Endothelial cell of umbilical vein (primary cell): ENCODE measurements around the gene KRT71. TPM values are rescaled to one million over a fixed set of nuclear protein-coding genes. Genes with fewer than 3 reads are reported as not detected.

Source experiments
- BruUV-seq: library from RNA; stranded (reverse); fragments of 400-500 nt; replicated peaks from 2 replicates; lab custom pipeline; 2021; lab: Mats Ljungman, UMichigan
- CTCF ChIA-PET: fragments of 300-600, 350-600 bp; sonication (Branson Sonifier 250); formaldehyde crosslinking; loops from one replicate; lab custom pipeline; 2021; ENCODE audit warnings: antibody characterized with exemption, inconsistent platforms; lab: Charles Lee
- POLR2A ChIA-PET: fragments of 300-600, 350-600 bp; sonication (Branson Sonifier 250); formaldehyde crosslinking; loops from one replicate; lab custom pipeline; 2021; ENCODE audit warnings: antibody characterized with exemption, inconsistent platforms; lab: Charles Lee
- DNase-seq: peaks from one replicate; pipeline ENCODE4 v3.0.0-alpha.2; 2011; ENCODE audit warnings: low read depth, low spot score
- FAIRE-seq: peaks from 2 replicates; lab custom pipeline; 2011; peaks lifted over from hg19 to GRCh38; lab: Jason Lieb, UNC
- H2AFZ ChIP-seq: 2 replicates; pipeline ENCODE4 v1.6.0; 2012; ENCODE audit warnings: low read depth, low read length, control low read depth, inconsistent platforms
- H3K27ac ChIP-seq: 2 replicates; pipeline ENCODE4 v1.5.1; 2011; ENCODE audit warnings: low read depth, mild to moderate bottlenecking, control low read depth, low read length, moderate library complexity; ENCODE audit not compliant: insufficient read depth
- H3K27me3 ChIP-seq, 2 experiments: 2 replicates each; pipeline versions ENCODE4 v1.6.0 to v1.6.1; 2011; ENCODE audit warnings: low read length in 2 of 2, mixed read lengths in 1 of 2; ENCODE audit not compliant: control insufficient read depth in 2 of 2, insufficient read depth in 2 of 2
- H3K36me3 ChIP-seq, 2 experiments: 2 replicates in 1 of 2; 3 replicates in 1 of 2; pipeline ENCODE4 v1.5.1; 2011; ENCODE audit warnings: low read length in 2 of 2, mild to moderate bottlenecking in 1 of 2, moderate library complexity in 1 of 2; ENCODE audit not compliant: control insufficient read depth in 2 of 2, insufficient read depth in 2 of 2; ENCODE audit errors: extremely low read depth in 1 of 2
- H3K4me1 ChIP-seq: 3 replicates; pipeline ENCODE4 v1.5.1; 2011; ENCODE audit warnings: mild to moderate bottlenecking, low read length; ENCODE audit not compliant: control insufficient read depth, insufficient read depth; ENCODE audit errors: extremely low read depth
- H3K4me2 ChIP-seq: 2 replicates; pipeline ENCODE4 v1.6.1; 2011; ENCODE audit warnings: low read length, control low read depth, mixed read lengths; ENCODE audit not compliant: insufficient read depth
- H3K4me3 ChIP-seq, 3 experiments: fragments of 200-600 bp in 1 of 3; sonication (generic), shearing (Covaris generic) in 1 of 3; replicated peaks in 1 of 3; 2 replicates each; pipeline ENCODE4 v1.5.1; 2011 to 2016; ENCODE audit warnings: control low read depth in 3 of 3, low read length in 3 of 3, mild to moderate bottlenecking in 2 of 3, inconsistent platforms in 1 of 3, low read depth in 1 of 3, moderate library complexity in 1 of 3; ENCODE audit not compliant: insufficient read depth in 1 of 3
- H3K79me2 ChIP-seq: 2 replicates; pipeline ENCODE4 v1.6.0; 2012; ENCODE audit warnings: low read length, inconsistent platforms; ENCODE audit not compliant: control insufficient read depth, insufficient read depth
- H3K9ac ChIP-seq: replicated peaks from 2 replicates; pipeline ENCODE3; 2011; ENCODE audit warnings: low read length, control low read depth; ENCODE audit not compliant: insufficient read depth; ENCODE audit errors: extremely low read depth
- H3K9me1 ChIP-seq: replicated peaks from 3 replicates; pipeline ENCODE4 v1.6.0; 2011; ENCODE audit warnings: mild to moderate bottlenecking, low read length; ENCODE audit not compliant: control insufficient read depth, insufficient read depth; ENCODE audit errors: extremely low read depth
- H3K9me3 ChIP-seq: replicated peaks from 2 replicates; pipeline ENCODE4 v1.5.1; 2012; ENCODE audit warnings: low read length, inconsistent platforms; ENCODE audit not compliant: control insufficient read depth, insufficient read depth
- H4K20me1 ChIP-seq: replicated peaks from 2 replicates; pipeline ENCODE3; 2011; ENCODE audit warnings: mild to moderate bottlenecking, low read length; ENCODE audit not compliant: control insufficient read depth, insufficient read depth; ENCODE audit errors: extremely low read depth
- EZH2 ChIP-seq: IDR thresholded peaks from 2 replicates; pipeline ENCODE4 v1.6.1; 2012; ENCODE audit warnings: borderline replicate concordance, low read depth, mild to moderate bottlenecking, moderate library complexity, low read length, inconsistent platforms; ENCODE audit not compliant: severe bottlenecking
- FOS ChIP-seq: IDR thresholded peaks from 2 replicates; pipeline ENCODE4 v1.6.1; 2011; ENCODE audit warnings: mild to moderate bottlenecking, low read length, moderate library complexity, borderline replicate concordance; ENCODE audit not compliant: insufficient read depth
- GATA2 ChIP-seq: IDR thresholded peaks from 2 replicates; pipeline ENCODE4 v1.7.0; 2011; ENCODE audit warnings: low read depth, mild to moderate bottlenecking, moderate library complexity, mixed read lengths, low read length; ENCODE audit not compliant: insufficient read length, insufficient read depth
- JUN ChIP-seq: IDR thresholded peaks from 2 replicates; pipeline ENCODE4 v1.6.1; 2011; ENCODE audit warnings: borderline replicate concordance, low read depth; ENCODE audit not compliant: insufficient read length, insufficient read depth
- MYC ChIP-seq: IDR thresholded peaks from one replicate; pipeline ENCODE4 v1.6.1; 2011; ENCODE audit warnings: mild to moderate bottlenecking, low read depth, low read length
- POLR2A ChIP-seq: IDR thresholded peaks from 2 replicates; pipeline ENCODE4 v1.6.1; 2012; ENCODE audit warnings: low read depth, mild to moderate bottlenecking, control low read depth, low read length
- POLR2AphosphoS5 ChIP-seq: IDR thresholded peaks from 2 replicates; pipeline ENCODE4 v1.6.1; 2012; ENCODE audit warnings: low read depth, mild to moderate bottlenecking, control low read depth, low read length, moderate library complexity; ENCODE audit not compliant: insufficient read depth
- dilution Hi-C: fragments of 300-500 bp; cut with MboI; formaldehyde crosslinking; loops from one replicate; pipeline ENCODE4 v1.15.0; 2019; ENCODE audit warnings: low sequenced_read_pairs; ENCODE audit not compliant: extremely low pct_ligation_motif_present
- intact Hi-C: fragments of 100-400 bp; cut with micrococcal nuclease; formaldehyde crosslinking; loops from one replicate; pipeline ENCODE4 v1.10.0; 2022
- polyA plus RNA-seq, 4 experiments: library from polyadenylated mRNA; depleted of rRNA in 3 of 4; stranded (reverse) in 3 of 4; unstranded in 1 of 4; fragments of >200 nt; gene quantifications; 2 replicates each; pipeline versions ENCODE4 v1.2.1 to v1.2.3, GENCODE V29; 2011 to 2012; ENCODE audit warnings: missing spikeins in 1 of 4
- total RNA-seq: library from RNA; stranded (reverse); gene quantifications from 2 replicates; pipeline ENCODE4 v1.2.3, GENCODE V29; 2021
- TF ChIP-seq, protein P1 (sequence below): IDR thresholded peaks from 2 replicates; pipeline ENCODE4 v1.6.1; 2011; ENCODE audit not compliant: insufficient read depth, insufficient read length
- TF ChIP-seq, protein P2 (sequence below), 2 donors: IDR thresholded peaks; 1 replicate in 1 of 2; 2 replicates in 1 of 2; pipeline ENCODE4 v1.5.1; 2011; ENCODE audit warnings: low read length in 2 of 2, mild to moderate bottlenecking in 2 of 2, moderate library complexity in 2 of 2, control low read depth in 1 of 2, inconsistent platforms in 1 of 2, low read depth in 1 of 2; ENCODE audit not compliant: insufficient read depth in 1 of 2; ENCODE audit errors: extremely low read depth in 1 of 2

The KRT71 gene
- total and polyA plus RNA-seq, 2 donors (not counting 3 experiments of a cell fraction or from before 2014, with no cell fraction given) = not detected

DNA sequence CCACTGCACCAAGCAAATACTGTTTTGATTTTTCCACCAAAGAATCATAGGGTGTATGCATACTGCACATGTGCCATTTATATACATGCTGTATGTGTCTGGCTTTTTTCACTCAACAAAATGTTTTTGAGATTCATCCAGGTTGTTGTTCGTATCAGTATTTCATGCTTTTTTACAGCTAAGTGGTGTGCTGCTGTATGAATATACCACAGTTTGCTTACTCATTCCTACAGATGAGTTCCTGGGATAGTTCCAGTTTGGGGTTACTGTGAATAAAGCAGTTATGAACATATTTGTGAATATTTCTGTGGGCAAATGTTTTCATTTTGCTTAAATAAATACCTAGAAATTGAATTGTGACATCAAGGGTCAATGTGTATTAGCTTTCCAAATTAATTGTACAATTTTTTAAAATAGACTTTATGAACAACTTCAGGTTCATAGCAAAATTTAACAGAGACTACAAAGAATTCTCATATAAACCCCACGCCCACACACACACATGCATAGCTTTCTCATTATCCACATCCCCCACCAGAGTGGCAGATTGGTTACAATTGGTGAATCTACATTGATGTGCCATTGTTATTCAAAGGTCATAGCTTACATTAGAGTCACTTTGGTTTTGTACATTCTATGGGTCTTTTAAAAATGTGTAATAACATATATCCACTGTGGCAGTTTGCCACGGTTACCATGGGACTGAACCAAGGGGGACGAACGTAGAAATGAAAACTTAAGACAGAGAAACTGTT lies 53.0 kb downstream of the KRT71 start:
- H3K27ac ChIP-seq = no peak overlapping the region

DNA sequence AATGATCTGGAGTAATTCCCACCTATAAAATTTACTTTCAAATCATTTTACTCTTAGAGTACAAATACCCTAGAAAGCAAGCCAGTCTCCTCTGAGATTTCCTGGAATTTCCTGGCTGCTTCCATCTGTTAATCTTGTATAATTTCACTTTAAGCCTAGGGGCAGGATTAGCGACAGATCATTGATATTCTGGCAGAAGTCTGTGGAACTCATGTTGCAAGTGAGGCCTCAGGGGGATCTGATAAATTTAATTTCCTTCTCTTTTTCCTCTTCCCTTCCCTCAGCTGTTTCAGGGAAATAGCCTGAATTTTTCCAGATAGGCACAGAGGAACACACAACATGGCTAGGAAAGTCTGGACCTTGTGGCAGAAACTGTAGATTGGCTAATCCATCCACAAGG lies 54.0 kb downstream of the KRT71 start:
- dilution Hi-C loops = no loop called here
- DNase-seq (no peak), FAIRE-seq (no peak)
- Histone ChIP-seq H3K9me1 (no peaks in the 10 kb centered on the region), H3K4me3 (no peak overlapping the region), H4K20me1 (no peaks in the 10 kb centered on the region), H3K9me3 (no peaks in the 10 kb centered on the region), H3K79me2 (no peaks in the 10 kb centered on the region), H3K4me2 (no peak overlapping the region), H2AFZ (no peak overlapping the region), H3K4me1 (no peaks in the 10 kb centered on the region), H3K27ac (no peak overlapping the region), H3K27me3 (peaks cover 10 to 14% of the 10 kb centered on the region in 2 experiments), H3K36me3 (no peaks in the 10 kb centered on the region), H3K9ac (no peak overlapping the region)
- CTCF ChIA-PET = no interaction called here
- TF ChIP-seq, protein P1, sequence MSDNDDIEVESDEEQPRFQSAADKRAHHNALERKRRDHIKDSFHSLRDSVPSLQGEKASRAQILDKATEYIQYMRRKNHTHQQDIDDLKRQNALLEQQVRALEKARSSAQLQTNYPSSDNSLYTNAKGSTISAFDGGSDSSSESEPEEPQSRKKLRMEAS = no peak
- TF ChIP-seq POLR2AphosphoS5 (no peak), POLR2A (no peak), MYC (no peak), JUN (no peak), FOS (no peak), EZH2 (no peak), GATA2 (no peak)
- TF ChIP-seq, protein P2, sequence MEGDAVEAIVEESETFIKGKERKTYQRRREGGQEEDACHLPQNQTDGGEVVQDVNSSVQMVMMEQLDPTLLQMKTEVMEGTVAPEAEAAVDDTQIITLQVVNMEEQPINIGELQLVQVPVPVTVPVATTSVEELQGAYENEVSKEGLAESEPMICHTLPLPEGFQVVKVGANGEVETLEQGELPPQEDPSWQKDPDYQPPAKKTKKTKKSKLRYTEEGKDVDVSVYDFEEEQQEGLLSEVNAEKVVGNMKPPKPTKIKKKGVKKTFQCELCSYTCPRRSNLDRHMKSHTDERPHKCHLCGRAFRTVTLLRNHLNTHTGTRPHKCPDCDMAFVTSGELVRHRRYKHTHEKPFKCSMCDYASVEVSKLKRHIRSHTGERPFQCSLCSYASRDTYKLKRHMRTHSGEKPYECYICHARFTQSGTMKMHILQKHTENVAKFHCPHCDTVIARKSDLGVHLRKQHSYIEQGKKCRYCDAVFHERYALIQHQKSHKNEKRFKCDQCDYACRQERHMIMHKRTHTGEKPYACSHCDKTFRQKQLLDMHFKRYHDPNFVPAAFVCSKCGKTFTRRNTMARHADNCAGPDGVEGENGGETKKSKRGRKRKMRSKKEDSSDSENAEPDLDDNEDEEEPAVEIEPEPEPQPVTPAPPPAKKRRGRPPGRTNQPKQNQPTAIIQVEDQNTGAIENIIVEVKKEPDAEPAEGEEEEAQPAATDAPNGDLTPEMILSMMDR (IDR thresholded peaks at IDR 0.05; ENCODE audit: extremely low read depth in 1 of 2, insufficient read depth in 1 of 2, low read depth in 1 of 2, low read length in 2 of 2) = no peak
- POLR2A ChIA-PET = no interaction called here
- no TSS peak for BruUV-seq
- intact Hi-C loops = no loop called here

More for the DNA sequence above, 53.0 kb downstream of the KRT71 start:
- H3K4me3 ChIP-seq = no peak overlapping the region
- ChIA-PET CTCF (interaction anchor here (1.2 kb wide), 2 partner anchors 9 to 17 kb away, joined by 3 to 4 read pairs; no protein-coding TSS in a partner anchor), POLR2A (no interaction called here)
- H3K9me1 ChIP-seq = no peaks in the 10 kb centered on the region
- dilution Hi-C loops = no loop called here
- no TSS peak for BruUV-seq
- H3K27me3 ChIP-seq = peaks cover 7 to 14% of the 10 kb centered on the region in 2 experiments
- intact Hi-C loops = no loop called here
- H3K9ac ChIP-seq = no peak overlapping the region
- H4K20me1 ChIP-seq = no peaks in the 10 kb centered on the region
- TF ChIP-seq MYC (no peak), POLR2AphosphoS5 (no peak), JUN (no peak)
- TF ChIP-seq, protein P1 = no peak
- H2AFZ ChIP-seq = no peak overlapping the region
- FAIRE-seq (no peak), DNase-seq (no peak)
- H3K4me1 ChIP-seq = no peaks in the 10 kb centered on the region
- H3K9me3 ChIP-seq = no peaks in the 10 kb centered on the region
- H3K4me2 ChIP-seq = no peak overlapping the region
- H3K36me3 ChIP-seq = no peaks in the 10 kb centered on the region
- no peaks in the 10 kb centered on the region for H3K79me2 ChIP-seq
